HepG2 (cell line): Measurements from ENCODE around the gene IRAK2. TPM values are rescaled to one million over a fixed set of nuclear protein-coding genes. Genes with fewer than 3 reads are reported as not detected.

ENCODE experiments used
- AGO1 ChIP-seq: fragments of 200-400 bp; formaldehyde crosslinking; IDR thresholded peaks from 2 replicates; pipeline ENCODE4 v1.6.1; 2017; ENCODE audit warnings: mild to moderate bottlenecking, low read depth, low read length, moderate library complexity; ENCODE audit not compliant: poor library complexity, severe bottlenecking
- MEIS2 ChIP-seq: sonication (generic); formaldehyde crosslinking; IDR thresholded peaks from 2 replicates; pipeline ENCODE4 v1.9.0; 2021; ENCODE audit warnings: mild to moderate bottlenecking, missing genetic modification reagents
- NFATC3 ChIP-seq: sonication (generic); formaldehyde crosslinking; IDR thresholded peaks from 2 replicates; pipeline ENCODE4 v1.5.1; 2020; ENCODE audit warnings: mild to moderate bottlenecking, missing genetic modification reagents
- NFIB ChIP-seq: sonication (generic); formaldehyde crosslinking; IDR thresholded peaks from 2 replicates; pipeline ENCODE4 v1.9.0; 2021; ENCODE audit warnings: missing genetic modification reagents, mild to moderate bottlenecking, borderline replicate concordance
- NFIC ChIP-seq: IDR thresholded peaks from 2 replicates; pipeline ENCODE4 v1.6.1; 2012; ENCODE audit warnings: mild to moderate bottlenecking, low read length, inconsistent platforms
- PHF21A ChIP-seq: sonication (generic); formaldehyde crosslinking; IDR thresholded peaks from 2 replicates; pipeline ENCODE4 v1.5.0; 2020; ENCODE audit warnings: mild to moderate bottlenecking, missing genetic modification reagents
- SNAPC5 ChIP-seq: sonication (generic); formaldehyde crosslinking; IDR thresholded peaks from 2 replicates; pipeline ENCODE4 v1.8.1; 2023; ENCODE audit warnings: mild to moderate bottlenecking, missing genetic modification reagents, borderline replicate concordance
- SP4 ChIP-seq: sonication (generic); formaldehyde crosslinking; IDR thresholded peaks from 2 replicates; pipeline ENCODE4 v1.8.1; 2023; ENCODE audit warnings: mild to moderate bottlenecking, missing genetic modification reagents
- TBX2 ChIP-seq: sonication (generic); formaldehyde crosslinking; IDR thresholded peaks from 2 replicates; pipeline ENCODE4 v1.5.0; 2020; ENCODE audit warnings: missing genetic modification reagents, mild to moderate bottlenecking, borderline replicate concordance
- ZBTB14 ChIP-seq: sonication (generic); formaldehyde crosslinking; IDR thresholded peaks from 2 replicates; pipeline ENCODE4 v1.4.0; 2020; ENCODE audit warnings: missing genetic modification reagents
- ZBTB40 ChIP-seq, 2 experiments: fragments of 450-650 bp in 1 of 2; sonication (generic) in 1 of 2; formaldehyde crosslinking in 1 of 2; IDR thresholded peaks; 2 replicates each; pipeline versions ENCODE4 v1.6.1 to v1.8.0; 2016 to 2022; ENCODE audit warnings: antibody characterized with exemption in 1 of 2, mild to moderate bottlenecking in 1 of 2, missing genetic modification reagents in 1 of 2
- ZFP36 ChIP-seq: fragments of 150-350 bp; IDR thresholded peaks from 2 replicates; pipeline ENCODE4 v1.6.1; 2018; ENCODE audit warnings: borderline replicate concordance, low read length, low read depth; ENCODE audit not compliant: partially characterized antibody
- ZFP82 ChIP-seq: sonication (generic); formaldehyde crosslinking; IDR thresholded peaks from 2 replicates; pipeline ENCODE4 v1.5.1; 2020; ENCODE audit warnings: mild to moderate bottlenecking, missing genetic modification reagents, borderline replicate concordance
- ZNF225 ChIP-seq: sonication (generic); formaldehyde crosslinking; IDR thresholded peaks from 2 replicates; pipeline ENCODE4 v1.4.0; 2020; ENCODE audit warnings: mild to moderate bottlenecking, missing genetic modification reagents
- ZNF260 ChIP-seq: sonication (generic); formaldehyde crosslinking; IDR thresholded peaks from 2 replicates; pipeline ENCODE4 v1.4.0; 2020; ENCODE audit warnings: missing genetic modification reagents, low read depth, mild to moderate bottlenecking, borderline replicate concordance
- ZNF263 ChIP-seq: sonication (generic); formaldehyde crosslinking; IDR thresholded peaks from 2 replicates; pipeline ENCODE4 v1.4.0; 2020; ENCODE audit warnings: missing genetic modification reagents
- ZNF3 ChIP-seq: IDR thresholded peaks from 2 replicates; pipeline ENCODE4 v1.7.0; 2017; ENCODE audit warnings: inconsistent platforms
- ZNF329 ChIP-seq: sonication (generic); formaldehyde crosslinking; IDR thresholded peaks from 2 replicates; pipeline ENCODE4 v1.9.0; 2021; ENCODE audit warnings: low read depth, mild to moderate bottlenecking, missing genetic modification reagents
- ZNF484 ChIP-seq: sonication (generic); formaldehyde crosslinking; IDR thresholded peaks from 2 replicates; pipeline ENCODE4 v1.5.1; 2020; ENCODE audit warnings: mild to moderate bottlenecking, low read depth, missing genetic modification reagents, borderline replicate concordance
- ZNF629 ChIP-seq: sonication (generic); formaldehyde crosslinking; conservative IDR thresholded peaks from 2 replicates; pipeline ENCODE4 v1.5.0; 2020; ENCODE audit warnings: missing genetic modification reagents
- polyA plus RNA-seq, 8 experiments: library from polyadenylated mRNA; depleted of rRNA in 3 of 8; stranded (reverse) in 7 of 8; unstranded in 1 of 8; fragments of >200 nt; fragmentation: Illumina TruSeq in 4 of 8; extraction: Trizol in 4 of 8; gene quantifications; 2 replicates each; pipeline versions ENCODE4 v1.2.1 to v1.2.3, GENCODE V29; 2011 to 2016; ENCODE audit warnings: low read depth in 4 of 8, missing spikeins in 1 of 8, mixed read lengths in 1 of 8; ENCODE audit not compliant: insufficient read depth in 1 of 8
- total RNA-seq, 5 experiments: library from RNA; depleted of rRNA; stranded (reverse); fragments of >200 nt; fragmentation: Illumina TruSeq; extraction: Trizol; gene quantifications; 2 replicates each; pipeline ENCODE4 v1.2.3, GENCODE V29; 2016; ENCODE audit warnings: low read depth in 1 of 5

Gene IRAK2
- total and polyA plus RNA-seq, 2 of the 13 experiments (the other 11 are each of a cell fraction or from before 2014, with no cell fraction given), result 13.1 to 23.3 TPM

- TF ChIP-seq SNAPC5 (CRISPR knock-in tag), result no peak
- no peak for TF ChIP-seq ZNF260
- TF ChIP-seq ZNF329 (CRISPR knock-in tag), result no peak
- TF ChIP-seq AGO1, result no peak
- TF ChIP-seq ZNF263 (CRISPR knock-in tag), result peak; percentile 87
- TF ChIP-seq ZNF484 (CRISPR knock-in tag), result no peak
- TF ChIP-seq SP4 (CRISPR knock-in tag), result no peak
- TF ChIP-seq PHF21A (CRISPR knock-in tag), result no peak
- no peak for TF ChIP-seq NFATC3 (CRISPR knock-in tag)
- no peak for TF ChIP-seq NFIC
- TF ChIP-seq ZNF3 (CRISPR knock-in tag), result peak; percentile 11; the same call in 1 of the 2 replicates
- no peak for TF ChIP-seq ZNF629
- TF ChIP-seq ZNF225 (CRISPR knock-in tag), result no peak
- TF ChIP-seq ZFP36, result no peak
- TF ChIP-seq NFIB (CRISPR knock-in tag), result no peak
- no peak for TF ChIP-seq MEIS2 (CRISPR knock-in tag)
- no peak; the same call in 1 of the 2 replicates for TF ChIP-seq ZBTB14 (CRISPR knock-in tag)
- TF ChIP-seq TBX2, result peak; percentile 36; the same call in 1 of the 2 replicates
- TF ChIP-seq ZFP82, result no peak
- no peak for TF ChIP-seq ZBTB40 (IDR thresholded peaks at IDR 0.05)
- no peak for TF ChIP-seq ZBTB40 (CRISPR knock-in tag; IDR thresholded peaks at IDR 0.05)
These were observed 84.4 kb downstream of the IRAK2 start (continued) for GRCh38 chr3:10248984-10249748.
